GM12878 (cell line): Measurements from ENCODE around the gene DENND10. TPM values are rescaled to one million over a fixed set of nuclear protein-coding genes. Genes with fewer than 3 reads are reported as not detected.

Experiments
- ATAC-seq: fragments of 200-7000 bp; cut with Tn5 transposase; 3 replicates; pipeline ENCODE4 v1.9.1; 2020; ENCODE audit warnings: mild to moderate bottlenecking, moderate library complexity
- BruUV-seq: library from RNA; stranded (reverse); fragments of 400-500 nt; replicated peaks from 2 replicates; lab custom pipeline; 2021; lab: Mats Ljungman, UMichigan
- CTCF ChIA-PET: fragments of 300-600 bp; sonication (Branson Sonifier 250); formaldehyde crosslinking; extraction: SDS; loops from one replicate; lab custom pipeline; 2021; ENCODE audit warnings: inconsistent platforms; lab: Yijun Ruan, JAX
- POLR2A ChIA-PET: fragments of 350-600 bp; formaldehyde crosslinking; extraction: SDS; loops from one replicate; lab custom pipeline; 2021; ENCODE audit warnings: inconsistent platforms; lab: Charles Lee
- RAD21 ChIA-PET: fragments of 300-600 bp; sonication (Branson Sonifier 250); formaldehyde crosslinking; loops from one replicate; lab custom pipeline; 2023; ENCODE audit warnings: antibody characterized with exemption; ENCODE audit not compliant: unreplicated experiment; lab: Charles Lee
- SMC1A ChIA-PET: fragments of 300-600 bp; sonication (Branson Sonifier 250); formaldehyde crosslinking; loops from one replicate; lab custom pipeline; 2023; ENCODE audit not compliant: unreplicated experiment, uncharacterized antibody; lab: Charles Lee
- DNase-seq: peaks from one replicate; pipeline ENCODE4 v3.0.0-alpha.2; 2011; ENCODE audit warnings: low read depth, low spot score
- FAIRE-seq: peaks from 3 replicates; lab custom pipeline; 2011; peaks lifted over from hg19 to GRCh38; lab: Jason Lieb, UNC
- H2AFZ ChIP-seq: 2 replicates; pipeline ENCODE4 v1.6.0; 2011; ENCODE audit warnings: low read depth, low read length, control low read depth; ENCODE audit not compliant: control insufficient read depth
- H3K27ac ChIP-seq: 2 replicates; pipeline ENCODE4 v1.5.1; 2011; ENCODE audit warnings: control low read depth; ENCODE audit not compliant: control insufficient read depth, insufficient read depth
- H3K27me3 ChIP-seq, 2 experiments: replicated peaks in 1 of 2; 2 replicates each; pipeline versions ENCODE4 v1.6.0 to v1.6.1; 2011; ENCODE audit warnings: low read length in 1 of 2; ENCODE audit not compliant: control insufficient read depth in 2 of 2, insufficient read depth in 2 of 2
- H3K36me3 ChIP-seq, 2 experiments: 2 replicates each; pipeline ENCODE4 v1.5.1; 2011; ENCODE audit warnings: low read length in 1 of 2; ENCODE audit not compliant: control insufficient read depth in 2 of 2, insufficient read depth in 2 of 2
- H3K4me1 ChIP-seq: 2 replicates; pipeline ENCODE4 v1.6.1; 2011; ENCODE audit warnings: mild to moderate bottlenecking, low read length, moderate library complexity, mixed read lengths; ENCODE audit not compliant: control insufficient read depth, insufficient read depth
- H3K4me2 ChIP-seq: 2 replicates; pipeline ENCODE4 v1.6.0; 2011; ENCODE audit warnings: control low read depth; ENCODE audit not compliant: control insufficient read depth, insufficient read depth
- H3K4me3 ChIP-seq: fragments of 200-600 bp; sonication (generic); 2 replicates; pipeline ENCODE4 v1.5.1; 2016
- H3K79me2 ChIP-seq: 2 replicates; pipeline ENCODE4 v1.6.0; 2011; ENCODE audit warnings: low read length; ENCODE audit not compliant: control insufficient read depth, insufficient read depth
- H3K9ac ChIP-seq: 2 replicates; pipeline ENCODE4 v1.8.0; 2011; ENCODE audit warnings: low read length, control low read depth, mixed read lengths; ENCODE audit not compliant: control insufficient read depth, insufficient read depth
- H3K9me3 ChIP-seq: replicated peaks from 3 replicates; pipeline ENCODE4 v1.5.1; 2011; ENCODE audit warnings: mild to moderate bottlenecking, low read length; ENCODE audit not compliant: control insufficient read depth, insufficient read depth
- H4K20me1 ChIP-seq: 2 replicates; pipeline ENCODE4 v1.6.0; 2011; ENCODE audit not compliant: control insufficient read depth, insufficient read depth
- ASH2L ChIP-seq: fragments of 300-600, 200-600 bp; sonication (generic); IDR thresholded peaks from 2 replicates; pipeline ENCODE4 v1.6.1; 2017; ENCODE audit warnings: low read depth, mild to moderate bottlenecking, borderline replicate concordance
- BACH1 ChIP-seq: fragments of 450-650 bp; IDR thresholded peaks from 2 replicates; pipeline ENCODE4 v1.6.1; 2017; ENCODE audit warnings: mild to moderate bottlenecking, borderline replicate concordance
- EP300 ChIP-seq, 2 experiments: fragments of 150-350 bp in 1 of 2; IDR thresholded peaks; 2 replicates each; pipeline ENCODE4 v1.6.1; 2011 to 2012; ENCODE audit warnings: low read depth in 2 of 2, low read length in 2 of 2, borderline replicate concordance in 1 of 2, improper control_type of control experiment in 1 of 2, inconsistent platforms in 1 of 2; ENCODE audit not compliant: control insufficient read depth in 1 of 2
- FOS ChIP-seq: IDR thresholded peaks from 3 replicates; pipeline ENCODE4 v1.6.1; 2011; ENCODE audit warnings: borderline replicate concordance; ENCODE audit not compliant: insufficient read length; ENCODE audit errors: extremely low read depth
- HDAC6 ChIP-seq: fragments of 200-600 bp; sonication (generic); IDR thresholded peaks from one replicate; pipeline ENCODE4 v1.8.0; 2017; ENCODE audit warnings: antibody characterized with exemption; ENCODE audit not compliant: unreplicated experiment
- HDGF ChIP-seq: fragments of 450-650 bp; IDR thresholded peaks from 2 replicates; pipeline ENCODE4 v1.6.1; 2016; ENCODE audit warnings: antibody characterized with exemption
- MLLT1 ChIP-seq: fragments of 450-650 bp; IDR thresholded peaks from 2 replicates; pipeline ENCODE4 v1.6.1; 2016; ENCODE audit warnings: mild to moderate bottlenecking
- MXI1 ChIP-seq: fragments of 150-350 bp; IDR thresholded peaks from 2 replicates; pipeline ENCODE4 v1.6.1; 2011; ENCODE audit warnings: low read depth, mild to moderate bottlenecking, inconsistent platforms, low read length, improper control_type of control experiment
- RCOR1 ChIP-seq: conservative IDR thresholded peaks from 2 replicates; pipeline ENCODE4 v1.6.1; 2012; ENCODE audit warnings: low read depth, low read length, improper control_type of control experiment
- SP1 ChIP-seq: IDR thresholded peaks from one replicate; pipeline ENCODE4 v1.6.1; 2011; ENCODE audit warnings: low read depth, low read length
- SUZ12 ChIP-seq: fragments of 200-600 bp; sonication (generic); IDR thresholded peaks from one replicate; pipeline ENCODE4 v1.6.1; 2018; ENCODE audit warnings: antibody characterized with exemption, mild to moderate bottlenecking; ENCODE audit not compliant: unreplicated experiment
- ZBTB4 ChIP-seq: fragments of 450-650 bp; formaldehyde crosslinking; IDR thresholded peaks from 2 replicates; pipeline ENCODE4 v1.4.0; 2022; ENCODE audit warnings: mild to moderate bottlenecking, moderate library complexity
- ZNF207 ChIP-seq: fragments of 450-650 bp; IDR thresholded peaks from 2 replicates; pipeline ENCODE4 v1.6.1; 2014; ENCODE audit warnings: antibody characterized with exemption, mild to moderate bottlenecking, borderline replicate concordance
- ZNF384 ChIP-seq: IDR thresholded peaks from 2 replicates; pipeline ENCODE4 v1.6.1; 2012; ENCODE audit warnings: low read depth, mild to moderate bottlenecking, low read length, improper control_type of control experiment, borderline replicate concordance
- ZNF592 ChIP-seq: fragments of 450-650 bp; IDR thresholded peaks from 2 replicates; pipeline ENCODE4 v1.6.1; 2017; ENCODE audit warnings: mild to moderate bottlenecking, moderate library complexity
- WGBS: methylation state at CpG from one replicate; pipeline ENCODE4 v1.1.6; 2016; ENCODE audit warnings: low lambda C conversion rate; ENCODE audit not compliant: insufficient replicate concordance, insufficient coverage; ENCODE audit errors: missing lambda C conversion rate; 5-methylcytosine and 5-hydroxymethylcytosine counted together
- in situ Hi-C: fragments of 300-500 bp; cut with MboI; formaldehyde crosslinking; loops from 9 replicates; pipeline ENCODE4 v1.14.3; 2018; ENCODE audit warnings: mixed read lengths
- intact Hi-C: fragments of 100-400 bp; cut with micrococcal nuclease; formaldehyde crosslinking; loops from one replicate; pipeline ENCODE4 v1.14.2; 2022; ENCODE audit not compliant: unreplicated experiment
- polyA plus RNA-seq, 11 experiments: library from polyadenylated mRNA; depleted of rRNA in 4 of 11; unstranded in 6 of 11; stranded (reverse) in 5 of 11; fragments of >200 nt; fragmentation: Nextera tagmentation in 4 of 11; fragmentation: Illumina TruSeq in 1 of 11; extraction: Ambion mirVana in 4 of 11; extraction: Trizol in 1 of 11; gene quantifications; 1 replicate in 1 of 11; 2 replicates in 10 of 11; pipeline versions ENCODE4 v1.2.1 to v1.2.3, GENCODE V29; 2011 to 2016; ENCODE audit warnings: inconsistent platforms in 2 of 11, missing spikeins in 2 of 11, low read depth in 1 of 11
- total RNA-seq, 4 experiments: library from RNA; depleted of rRNA in 3 of 4; stranded (reverse); fragments of >200 nt in 3 of 4; fragmentation: Illumina TruSeq in 1 of 4; extraction: Trizol in 1 of 4; gene quantifications; 2 replicates each; pipeline versions ENCODE4 v1.2.1 to v1.2.3, GENCODE V29; 2013 to 2021

DENND10 gene
- total and polyA plus RNA-seq, 10 of the 15 experiments (the other 5 are each of a cell fraction or from before 2014, with no cell fraction given) = 21.5 to 39.8 (median 26.2) TPM

GRCh38 chr10:119098576-119098975, 5.3 kb upstream of the DENND10 start:
- ATAC-seq (no peak), DNase-seq (no peak), FAIRE-seq (no peak)
- in situ Hi-C loops = no loop called here
- ChIA-PET POLR2A (interaction anchor here (1.1 kb wide), 1 partner anchor 14 kb away, joined by 3 read pairs; no protein-coding TSS in a partner anchor), CTCF (interaction anchor here (0.6 kb wide), 1 partner anchor 856 kb away, joined by 3 read pairs; no protein-coding TSS in a partner anchor), SMC1A (interaction anchor here (0.6 to 1.4 kb wide), 3 partner anchors 11 to 19 kb away, joined by 3 read pairs; no protein-coding TSS in a partner anchor), RAD21 (no interaction called here)
- no peaks in the 10 kb centered on the region for H3K79me2 ChIP-seq
- H3K27ac ChIP-seq = no peak overlapping the region
- no peak overlapping the region for H3K4me3 ChIP-seq
- no peak overlapping the region for H3K9ac ChIP-seq
- H3K9me3 ChIP-seq = no peaks in the 10 kb centered on the region
- no peaks in the 10 kb centered on the region for H3K36me3 ChIP-seq
- no peak overlapping the region for H3K4me2 ChIP-seq
- no peaks in the 10 kb centered on the region; the same call in 1 of the 2 replicates for H3K4me1 ChIP-seq
- H3K27me3 ChIP-seq = no peaks in the 10 kb centered on the region
- intact Hi-C loops = no loop called here
- no peak for TF ChIP-seq ZBTB4
- no peak for TF ChIP-seq EP300 (IDR thresholded peaks at IDR 0.05; ENCODE audit: borderline replicate concordance in 1 of 2, control insufficient read depth in 1 of 2, low read depth in 2 of 2, low read length in 2 of 2)
- no peak for TF ChIP-seq MXI1
- no peak for TF ChIP-seq RCOR1
- no peak for TF ChIP-seq SP1
- TF ChIP-seq ZNF384 = no peak
- TF ChIP-seq BACH1 = no peak
- no peak for TF ChIP-seq SUZ12
- TF ChIP-seq FOS = no peak
- no peak for TF ChIP-seq ZNF207
- no peak for TF ChIP-seq MLLT1
- no peak for TF ChIP-seq HDAC6
- TF ChIP-seq ZNF592 = no peak
- no peak for TF ChIP-seq HDGF
- TF ChIP-seq ASH2L = no peak
- no TSS peak for BruUV-seq
- WGBS = 63% methylated on average over 3 of the region's 3 CpGs
- no peaks in the 10 kb centered on the region for H4K20me1 ChIP-seq
- H2AFZ ChIP-seq = no peak overlapping the region
